Neuron (in vitro differentiated cells): ENCODE results near the gene BICDL1.

Experiments used
- H2AFZ ChIP-seq: one replicate; pipeline ENCODE4 v1.6.1; 2013; ENCODE audit warnings: low read depth, mild to moderate bottlenecking, inconsistent platforms, low read length, moderate library complexity
- H3K27me3 ChIP-seq: one replicate; pipeline ENCODE4 v1.6.1; 2013; ENCODE audit warnings: low read length; ENCODE audit not compliant: insufficient read depth
- H3K36me3 ChIP-seq: one replicate; pipeline ENCODE4 v1.6.1; 2013; ENCODE audit warnings: low read length; ENCODE audit not compliant: insufficient read depth
- H3K4me1 ChIP-seq: one replicate; pipeline ENCODE4 v1.6.1; 2013; ENCODE audit warnings: low read length; ENCODE audit not compliant: insufficient read depth
- H3K4me3 ChIP-seq: 2 replicates; pipeline ENCODE4 v1.5.1; 2013; ENCODE audit warnings: mild to moderate bottlenecking, low read length, moderate library complexity
- H3K9me3 ChIP-seq: one replicate; pipeline ENCODE4 v1.6.1; 2013; ENCODE audit warnings: low read length

The BICDL1 gene

DNA sequence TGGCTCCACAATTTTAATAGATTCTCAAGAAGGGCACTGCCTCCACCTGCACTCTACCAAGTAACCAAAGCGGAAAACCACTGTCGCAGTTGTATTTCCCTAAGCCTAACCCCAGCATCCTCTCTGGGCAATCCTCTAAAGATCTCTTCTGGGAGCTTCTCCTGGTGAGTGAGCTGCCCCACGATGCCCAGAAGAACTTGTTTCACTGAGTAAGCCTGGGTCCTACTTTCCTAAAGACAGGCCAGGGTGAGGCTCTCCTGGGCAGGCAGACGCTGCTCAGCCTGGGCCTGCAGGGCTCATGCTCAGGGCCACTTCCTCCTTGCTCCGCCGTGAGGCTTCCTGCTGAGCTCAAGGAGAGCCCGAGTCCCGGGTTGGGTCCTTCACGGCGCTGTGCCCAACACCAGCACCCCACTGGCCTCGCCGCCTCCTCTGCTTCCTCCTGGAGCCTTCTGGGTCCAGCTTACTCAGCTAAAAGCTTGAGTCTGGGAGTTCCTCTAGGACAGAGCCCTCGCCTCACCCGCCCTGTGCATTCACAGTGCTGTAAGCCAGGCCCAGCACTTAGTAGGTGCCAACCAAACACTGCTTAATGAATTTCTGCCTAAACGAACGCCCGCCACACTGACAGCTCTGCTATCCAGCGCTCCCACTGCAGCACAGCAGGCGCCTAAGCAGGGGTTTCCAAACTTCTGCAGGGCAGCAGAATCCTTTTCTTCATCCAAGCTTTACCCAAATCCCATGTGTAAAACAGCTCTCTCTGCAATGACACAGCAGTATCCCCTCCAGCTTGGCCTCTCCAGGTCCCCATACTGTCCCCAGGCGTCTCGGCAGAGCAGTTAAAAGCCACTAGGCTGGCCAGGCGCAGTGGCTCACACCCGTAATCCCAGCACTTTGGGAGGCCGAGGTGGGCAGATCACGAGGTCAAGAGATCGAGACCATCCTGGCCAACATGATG, 121.8 kb downstream of the BICDL1 start:
- no peaks in the 10 kb centered on the region for H3K27me3 ChIP-seq
- H2AFZ ChIP-seq, result no peak overlapping the region
- peaks cover 21% of the 10 kb centered on the region for H3K36me3 ChIP-seq
- H3K9me3 ChIP-seq, result no peaks in the 10 kb centered on the region
- H3K4me3 ChIP-seq, result no peak overlapping the region
- peaks cover 9% of the 10 kb centered on the region for H3K4me1 ChIP-seq

DNA sequence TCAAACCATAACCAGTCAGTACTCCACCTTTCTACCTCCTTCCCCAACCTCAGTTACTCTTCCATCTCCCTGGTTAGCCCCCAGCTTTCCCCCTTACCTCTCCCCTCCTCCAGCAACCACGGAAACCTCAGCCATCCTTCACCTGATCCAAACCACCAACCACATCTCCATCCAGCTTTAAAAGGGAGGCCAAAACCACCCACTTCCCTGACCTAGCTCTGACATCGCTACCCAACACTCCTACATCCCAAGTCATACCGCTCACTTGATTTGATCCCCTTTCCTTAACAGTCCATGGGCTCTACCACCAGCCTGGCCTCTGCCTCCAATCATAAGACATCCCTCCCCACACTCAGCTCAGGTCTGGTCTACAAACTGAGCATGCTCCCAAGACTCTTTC, 126.0 kb downstream of the BICDL1 start:
- Histone ChIP-seq H3K4me3 (no peak overlapping the region), H3K4me1 (peaks cover 31% of the 10 kb centered on the region), H3K27me3 (no peaks in the 10 kb centered on the region), H3K36me3 (peaks cover 14% of the 10 kb centered on the region), H3K9me3 (no peaks in the 10 kb centered on the region), H2AFZ (no peak overlapping the region)

DNA sequence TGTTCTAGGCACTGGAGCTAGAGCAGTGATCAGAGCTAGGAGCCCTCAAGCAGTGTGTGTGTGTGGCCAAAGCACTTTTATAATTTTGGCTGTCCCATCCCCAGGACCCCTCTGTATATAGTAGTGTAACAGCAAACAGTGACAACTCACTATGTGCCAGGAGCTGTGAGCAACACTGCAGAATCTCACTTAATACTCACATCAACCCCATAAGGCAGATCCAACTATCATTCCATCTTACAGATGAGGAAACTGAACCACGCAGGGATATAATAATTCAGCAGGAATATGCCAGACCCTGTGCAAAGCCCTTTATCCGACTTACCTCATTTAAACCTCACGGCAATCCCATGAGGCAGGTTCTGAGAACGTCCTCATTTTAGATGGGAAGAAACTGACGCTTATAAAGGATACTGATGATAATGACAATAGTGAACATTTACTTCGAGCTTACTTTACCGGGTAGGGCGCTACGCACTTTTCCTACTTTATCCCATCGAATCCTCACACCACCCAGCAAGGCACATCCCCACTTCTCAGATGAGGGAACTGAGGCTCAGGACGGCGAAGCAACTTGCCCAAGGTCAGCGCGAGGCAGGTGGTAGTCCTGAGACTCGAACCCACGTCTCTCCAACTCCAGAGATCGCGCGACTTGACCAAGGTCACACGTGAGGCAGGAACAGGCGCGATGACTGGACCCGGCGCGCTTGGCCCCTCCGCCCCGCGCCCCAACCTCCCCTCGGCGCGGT, 126.8 kb downstream of the BICDL1 start:
- Histone ChIP-seq H3K4me3 (peak overlapping the region; percentile 77), H2AFZ (no peak overlapping the region), H3K9me3 (no peaks in the 10 kb centered on the region), H3K36me3 (peaks cover 14% of the 10 kb centered on the region), H3K4me1 (peaks cover 31% of the 10 kb centered on the region), H3K27me3 (no peaks in the 10 kb centered on the region)

DNA sequence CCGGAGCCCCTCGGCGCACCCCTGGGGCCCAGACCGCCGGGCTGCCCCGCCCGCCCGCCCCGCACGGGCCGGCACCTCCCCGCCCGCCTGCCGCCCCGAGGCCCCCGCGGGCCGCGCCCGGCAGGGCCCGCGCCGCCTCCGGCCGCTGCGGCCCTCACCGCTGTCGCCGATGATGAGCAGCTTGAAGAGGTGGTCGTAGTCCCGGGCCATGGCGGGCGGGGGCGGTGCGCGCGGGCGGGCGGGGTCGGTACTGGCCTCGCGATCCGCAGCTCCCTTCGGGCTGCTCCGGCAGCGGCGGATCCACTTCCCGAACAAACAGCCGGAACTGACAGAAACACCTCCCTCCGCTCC, 127.4 kb downstream of the BICDL1 start, which contains the start of gene RAB35:
Gene RAB35, minus strand, starts transcription at position 313 of the 351 bp plus-strand sequence. Its CDS starts 103 bp downstream, at position 210.
- Histone ChIP-seq H3K4me3 (peak within 1 kb of the TSS; percentile 77), H3K27me3 (no peaks in the 10 kb centered on the region), H3K4me1 (peaks cover 31% of the 10 kb centered on the region), H2AFZ (peak within 1 kb of the TSS; percentile 87), H3K9me3 (no peaks in the 10 kb centered on the region), H3K36me3 (peaks cover 14% of the 10 kb centered on the region)

DNA sequence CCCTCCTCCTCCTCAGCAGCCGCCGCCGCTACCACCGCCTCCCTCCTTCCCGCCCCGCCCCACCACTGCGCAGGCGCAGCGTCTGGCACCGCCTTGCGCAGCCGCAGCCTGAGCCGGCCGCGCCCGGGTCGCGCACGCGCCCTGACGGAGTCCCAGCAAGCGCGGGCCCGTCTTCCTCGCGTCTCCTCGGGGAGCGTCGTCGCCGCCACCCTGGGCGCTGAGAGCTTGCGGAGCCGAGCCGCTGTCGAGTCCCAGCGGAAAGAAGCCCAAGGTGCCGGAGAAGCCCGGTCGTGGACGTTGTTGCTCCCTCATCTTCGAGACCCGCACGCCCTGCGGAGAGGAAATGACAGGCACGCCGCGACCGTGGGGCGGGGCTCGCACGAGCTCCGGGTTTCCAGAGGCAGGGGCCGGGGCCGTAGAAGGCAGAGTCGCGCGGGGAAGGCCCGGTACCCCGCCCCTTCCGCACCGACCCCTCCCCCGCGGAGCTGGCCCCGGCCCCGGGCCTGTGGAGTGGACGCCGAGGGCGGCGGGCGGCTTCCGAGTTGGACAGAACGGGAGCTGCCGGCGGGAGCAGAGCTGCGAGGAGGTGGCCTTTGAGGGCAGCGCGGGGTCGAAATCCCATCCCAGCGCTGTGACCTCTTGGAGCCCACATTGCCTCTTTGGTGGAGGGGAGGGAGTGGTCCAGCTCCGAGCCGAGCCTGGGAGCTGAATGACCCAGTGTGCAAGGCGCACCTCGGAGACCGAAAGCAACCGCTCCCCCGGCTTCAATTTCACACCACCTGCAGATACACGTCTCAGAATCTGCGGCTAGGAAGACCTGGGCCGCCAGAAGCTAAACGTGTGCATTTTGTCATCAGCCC, 128.0 kb downstream of the BICDL1 start:
- Histone ChIP-seq H3K4me1 (peaks cover 31% of the 10 kb centered on the region), H3K36me3 (peaks cover 14% of the 10 kb centered on the region), H3K4me3 (peak overlapping the region; percentile 77), H2AFZ (peak overlapping the region; percentile 87), H3K27me3 (no peaks in the 10 kb centered on the region), H3K9me3 (no peaks in the 10 kb centered on the region)

DNA sequence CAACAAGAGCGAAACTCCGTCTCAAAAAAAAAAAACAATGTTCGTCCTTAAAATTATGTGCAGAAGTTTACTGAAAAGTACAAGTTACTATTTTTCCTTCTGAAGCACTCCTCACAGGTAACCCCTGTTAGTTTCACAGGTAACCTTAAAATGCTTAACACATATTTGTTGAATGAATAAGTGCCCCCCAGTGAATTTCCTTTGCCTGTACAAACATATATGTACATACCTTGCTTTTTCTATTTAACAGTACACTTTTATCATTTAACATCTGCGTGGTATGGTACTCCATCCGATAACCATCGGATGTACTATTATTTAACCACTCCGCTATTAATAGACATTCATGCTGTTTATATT, 128.9 kb downstream of the BICDL1 start:
- Histone ChIP-seq H3K36me3 (peaks cover 14% of the 10 kb centered on the region), H3K9me3 (no peaks in the 10 kb centered on the region), H3K4me1 (peaks cover 31% of the 10 kb centered on the region), H3K27me3 (no peaks in the 10 kb centered on the region), H2AFZ (no peak overlapping the region), H3K4me3 (peak overlapping the region; percentile 77)

DNA sequence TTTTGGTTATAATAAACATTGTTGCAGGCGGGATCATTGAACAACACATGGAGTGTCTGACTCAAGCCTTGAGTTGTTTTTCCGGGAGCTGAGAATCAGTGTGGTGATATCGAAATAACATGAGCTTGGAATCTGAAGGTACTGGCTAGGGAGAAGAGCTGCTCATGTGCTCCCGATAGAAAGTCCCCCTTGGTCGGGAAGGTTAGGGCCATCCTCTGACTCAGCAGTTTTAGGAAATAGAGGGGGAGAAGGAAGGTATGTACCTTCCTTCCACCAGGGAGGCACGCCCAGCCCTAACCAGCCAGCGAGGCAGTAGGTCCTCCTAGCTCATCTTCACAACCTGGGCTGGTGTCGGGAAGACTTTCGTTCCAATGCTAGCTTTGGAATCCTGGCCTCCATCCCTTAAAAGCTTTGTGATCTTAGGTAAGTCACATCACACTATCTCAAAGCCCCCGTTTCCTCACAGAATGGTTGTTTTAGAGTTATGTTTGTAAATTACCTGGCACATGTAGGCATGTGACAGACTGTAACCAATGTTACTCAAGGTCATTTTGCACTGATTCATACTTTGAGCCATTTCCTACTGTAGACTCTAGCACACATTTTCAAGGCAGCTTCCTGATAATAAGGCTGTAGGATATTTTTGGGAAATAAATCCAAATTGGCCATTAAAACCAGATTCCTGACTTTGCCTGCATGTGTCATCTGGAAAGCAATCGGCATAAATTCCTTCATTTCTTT, 129.5 kb downstream of the BICDL1 start:
- Histone ChIP-seq H3K4me1 (peaks cover 31% of the 10 kb centered on the region), H3K4me3 (peak overlapping the region; percentile 77), H3K36me3 (peaks cover 14% of the 10 kb centered on the region), H3K9me3 (no peaks in the 10 kb centered on the region), H2AFZ (no peak overlapping the region), H3K27me3 (no peaks in the 10 kb centered on the region)

DNA sequence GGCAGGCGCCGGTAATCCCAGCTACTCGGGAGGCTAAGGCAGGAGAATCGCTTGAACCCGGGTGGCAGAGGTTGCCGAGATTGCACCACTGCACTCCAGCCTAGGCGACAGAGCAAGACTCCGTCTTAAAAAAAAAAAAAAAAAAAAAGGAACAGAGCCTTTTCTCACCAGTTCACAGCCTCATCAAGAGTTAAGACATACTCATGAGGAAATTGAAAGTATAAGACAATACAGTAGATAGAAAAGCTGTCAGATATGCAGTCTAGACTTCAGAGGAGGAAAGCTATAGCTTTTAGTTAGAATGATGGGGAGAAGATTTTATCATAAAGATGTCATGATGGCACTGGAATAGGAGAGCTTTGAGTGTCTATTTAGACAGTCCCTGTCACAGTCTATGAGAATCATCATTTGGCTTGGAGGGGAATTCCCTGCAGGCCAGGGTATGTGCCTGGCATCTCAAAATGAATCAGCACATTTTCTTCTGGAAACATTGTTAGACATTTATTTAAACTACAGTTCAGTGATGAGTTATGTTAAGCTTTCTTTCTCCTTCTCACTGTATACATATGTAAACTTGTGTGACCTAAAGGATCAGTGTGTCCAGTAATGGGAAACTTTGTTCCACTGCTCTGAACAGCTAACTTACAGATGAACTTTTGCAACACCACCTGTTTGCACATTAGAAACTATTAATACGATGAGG, 130.4 kb downstream of the BICDL1 start:
- Histone ChIP-seq H3K36me3 (peaks cover 7% of the 10 kb centered on the region), H3K4me1 (peaks cover 31% of the 10 kb centered on the region), H3K27me3 (no peaks in the 10 kb centered on the region), H3K4me3 (no peak overlapping the region), H2AFZ (no peak overlapping the region), H3K9me3 (no peaks in the 10 kb centered on the region)

DNA sequence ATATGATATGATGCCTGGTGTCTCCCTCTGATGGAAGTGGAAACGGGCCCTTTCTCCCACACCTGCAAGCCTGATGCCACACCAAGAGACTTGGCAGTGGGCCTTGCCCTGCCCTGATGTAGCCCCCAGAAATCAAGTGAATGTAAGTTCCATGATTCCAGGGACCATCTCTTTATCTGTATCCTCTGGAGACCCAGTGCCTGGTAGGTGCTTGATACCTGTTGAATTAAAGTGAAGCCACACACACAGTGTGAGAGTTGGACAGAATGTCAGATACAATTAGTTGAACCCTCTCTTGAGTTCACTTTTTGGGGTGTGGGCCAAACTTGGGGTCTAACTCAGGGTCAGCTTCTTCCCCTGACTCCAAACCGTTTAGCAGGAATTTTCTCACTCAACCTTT, 132.3 kb downstream of the BICDL1 start:
- H3K27me3 ChIP-seq, result no peaks in the 10 kb centered on the region
- H3K36me3 ChIP-seq, result peaks cover 3% of the 10 kb centered on the region
- H3K4me1 ChIP-seq, result peaks cover 28% of the 10 kb centered on the region
- no peak overlapping the region for H2AFZ ChIP-seq
- no peaks in the 10 kb centered on the region for H3K9me3 ChIP-seq
- no peak overlapping the region for H3K4me3 ChIP-seq

DNA sequence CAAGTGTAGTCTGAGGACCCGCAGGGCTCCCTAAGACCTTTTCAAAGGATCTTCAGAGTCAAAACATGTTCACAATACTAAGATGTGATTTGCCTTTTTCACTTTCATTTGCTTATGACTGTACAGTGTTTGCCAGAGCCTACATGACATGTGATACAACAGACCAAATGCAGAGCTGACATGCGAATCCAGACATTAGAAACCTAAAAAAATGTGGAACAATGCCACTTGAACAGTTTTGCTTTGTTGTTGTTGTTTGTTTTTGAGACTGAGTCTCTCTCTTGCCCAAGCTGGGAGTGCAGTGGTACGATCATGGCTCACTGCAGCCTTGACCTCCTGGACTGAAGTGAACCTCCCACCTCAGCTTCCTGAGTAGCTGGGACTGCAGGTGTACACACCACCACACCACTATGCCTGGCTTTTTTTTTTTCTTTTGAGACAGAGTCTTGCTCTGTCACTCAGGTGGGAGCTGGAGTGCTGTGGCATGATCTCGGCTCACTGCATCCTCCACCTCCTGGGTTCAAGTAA, 132.8 kb downstream of the BICDL1 start:
- no peak overlapping the region for H2AFZ ChIP-seq
- peaks cover 4% of the 10 kb centered on the region for H3K36me3 ChIP-seq
- peaks cover 33% of the 10 kb centered on the region for H3K4me1 ChIP-seq
- no peak overlapping the region for H3K4me3 ChIP-seq
- H3K27me3 ChIP-seq, result no peaks in the 10 kb centered on the region
- H3K9me3 ChIP-seq, result no peaks in the 10 kb centered on the region

DNA sequence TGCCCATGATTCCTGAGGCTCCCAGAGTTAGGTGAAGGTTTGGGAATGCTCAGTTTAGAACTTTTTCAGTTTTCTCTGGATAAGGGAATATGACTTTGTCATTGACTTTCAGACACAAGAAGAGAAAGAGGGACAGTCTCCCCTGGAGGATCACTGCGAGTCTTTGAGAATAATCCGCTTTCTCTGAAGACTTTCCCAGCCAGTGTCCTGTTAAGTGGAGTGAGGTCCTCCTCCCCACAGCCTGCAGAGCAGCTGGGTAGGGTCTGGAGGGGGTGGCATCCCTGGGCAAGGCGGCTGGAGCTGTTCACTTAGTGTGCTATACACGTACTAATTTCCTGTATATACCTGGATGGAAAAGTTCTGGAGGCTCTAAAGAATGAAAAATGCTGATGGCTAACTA, 136.0 kb downstream of the BICDL1 start:
- H2AFZ ChIP-seq, result no peak overlapping the region
- H3K4me1 ChIP-seq, result peaks cover 22% of the 10 kb centered on the region
- no peaks in the 10 kb centered on the region for H3K9me3 ChIP-seq
- peaks cover 32% of the 10 kb centered on the region for H3K36me3 ChIP-seq
- no peaks in the 10 kb centered on the region for H3K27me3 ChIP-seq
- no peak overlapping the region for H3K4me3 ChIP-seq
